ENCODE results near the gene CCDC74A.
"Not testable (repeated sequence)": the region's sequence is repeated elsewhere in the genome, so short reads cannot be mapped to it uniquely, and the experiment has no call there.

Gene CCDC74A

GRCh38 chr2:131503587-131503986 lies 24.1 kb upstream of the CCDC74A start:
- DNase-seq, result not testable (repeated sequence)

GRCh38 chr2:131504082-131504750 lies 23.5 kb upstream of the CCDC74A start:
- not testable (repeated sequence) for DNase-seq

GRCh38 chr2:131509615-131510014 lies 18.1 kb upstream of the CCDC74A start:
- DNase-seq, result no peak

GRCh38 chr2:131511291-131511968 lies 16.3 kb upstream of the CCDC74A start:
- peak; percentile 96 for DNase-seq

GRCh38 chr2:131511969-131512870 lies 15.5 kb upstream of the CCDC74A start:
- DNase-seq, result not testable (repeated sequence)

- not testable (repeated sequence) for DNase-seq
These were observed 13.1 kb upstream of the CCDC74A start for GRCh38 chr2:131514408-131515166.

GRCh38 chr2:131515235-131515634 lies 12.5 kb upstream of the CCDC74A start:
- not testable (repeated sequence) for DNase-seq

GRCh38 chr2:131516011-131516410 lies 11.7 kb upstream of the CCDC74A start:
- DNase-seq, result no peak

- DNase-seq, result peak; percentile 67
These were observed 11.1 kb upstream of the CCDC74A start for GRCh38 chr2:131516621-131517020.

- DNase-seq, result no peak
These were observed 10.4 kb upstream of the CCDC74A start for GRCh38 chr2:131517106-131517831.

- DNase-seq, result not testable (repeated sequence)
These were observed 9.8 kb upstream of the CCDC74A start for GRCh38 chr2:131517856-131518255.

GRCh38 chr2:131518531-131518930 lies 9.2 kb upstream of the CCDC74A start:
- not testable (repeated sequence) for DNase-seq

GRCh38 chr2:131519466-131519865 lies 8.2 kb upstream of the CCDC74A start:
- DNase-seq, result no peak

GRCh38 chr2:131519871-131520470 lies 7.7 kb upstream of the CCDC74A start:
- not testable (repeated sequence) for DNase-seq

GRCh38 chr2:131520526-131520925 lies 7.2 kb upstream of the CCDC74A start:
- DNase-seq, result no peak

GRCh38 chr2:131521524-131521923 lies 6.2 kb upstream of the CCDC74A start:
- not testable (repeated sequence) for DNase-seq

GRCh38 chr2:131521961-131522781 lies 5.5 kb upstream of the CCDC74A start:
- DNase-seq, result peak; percentile 55

GRCh38 chr2:131525256-131525655 lies 2.4 kb upstream of the CCDC74A start:
- peak; percentile 13 for DNase-seq

GRCh38 chr2:131528981-131529863 lies 1.5 kb downstream of the CCDC74A start:
- DNase-seq, result peak; percentile 50
